Liver (tissue), 3 donors: ENCODE measurements around the gene PIEZO2.
"Not testable (repeated sequence)": the region's sequence is repeated elsewhere in the genome, so short reads cannot be mapped to it uniquely, and the experiment has no call there.

Experiments used
- CTCF ChIP-seq: fragments of 150-350 bp; IDR thresholded peaks from 2 replicates; pipeline ENCODE4 v1.5.1; 2017; ENCODE audit warnings: improper control_type of control experiment, low read depth, low read length; ENCODE audit not compliant: missing input control
- JUND ChIP-seq, 2 donors: IDR thresholded peaks; 2 replicates each; pipeline ENCODE4 v1.6.1; 2016; ENCODE audit warnings: antibody characterized with exemption in 2 of 2
- RAD21 ChIP-seq, 2 donors: IDR thresholded peaks; 2 replicates each; pipeline ENCODE4 v1.6.1; 2016; ENCODE audit warnings: antibody characterized with exemption in 2 of 2, mild to moderate bottlenecking in 2 of 2
- TAF1 ChIP-seq: conservative IDR thresholded peaks from 2 replicates; pipeline ENCODE4 v1.6.1; 2016; ENCODE audit warnings: antibody characterized with exemption, mild to moderate bottlenecking
- YY1 ChIP-seq: IDR thresholded peaks from 2 replicates; pipeline ENCODE4 v1.6.1; 2016; ENCODE audit warnings: antibody characterized with exemption, mild to moderate bottlenecking
- TF ChIP-seq, protein P1 (sequence below): IDR thresholded peaks from 2 replicates; pipeline ENCODE4 v1.6.1; 2016; ENCODE audit warnings: antibody characterized with exemption, mild to moderate bottlenecking
- TF ChIP-seq, protein P2 (sequence below): IDR thresholded peaks from 2 replicates; pipeline ENCODE4 v1.6.1; 2016; ENCODE audit warnings: antibody characterized with exemption
- donor health status: healthy.
- donor health status: healthy.

DNA sequence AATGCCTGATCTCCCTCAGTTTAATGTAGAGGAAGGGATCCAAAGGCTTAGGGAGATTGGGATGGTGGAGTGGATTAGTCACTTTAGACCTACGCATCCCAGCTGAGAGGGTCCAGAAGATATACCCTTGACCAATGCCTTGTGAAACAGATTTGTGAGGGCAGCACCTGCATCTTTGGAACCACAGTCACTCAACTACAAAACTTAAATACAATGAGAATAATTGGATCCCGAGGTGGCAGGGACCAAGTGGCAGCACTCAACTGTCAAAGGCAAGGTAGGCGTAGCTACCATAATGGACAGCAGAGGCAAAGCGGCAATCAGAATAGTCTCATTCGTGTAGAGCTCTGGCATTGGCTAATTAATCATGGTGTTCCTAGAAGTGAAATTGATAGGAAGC is 20.3 kb downstream of the PIEZO2 start:
- TF ChIP-seq CTCF; RAD21 (IDR thresholded peaks at IDR 0.05); JUND (IDR thresholded peaks at IDR 0.05); YY1; TAF1: not testable (repeated sequence)
- TF ChIP-seq, protein P1, sequence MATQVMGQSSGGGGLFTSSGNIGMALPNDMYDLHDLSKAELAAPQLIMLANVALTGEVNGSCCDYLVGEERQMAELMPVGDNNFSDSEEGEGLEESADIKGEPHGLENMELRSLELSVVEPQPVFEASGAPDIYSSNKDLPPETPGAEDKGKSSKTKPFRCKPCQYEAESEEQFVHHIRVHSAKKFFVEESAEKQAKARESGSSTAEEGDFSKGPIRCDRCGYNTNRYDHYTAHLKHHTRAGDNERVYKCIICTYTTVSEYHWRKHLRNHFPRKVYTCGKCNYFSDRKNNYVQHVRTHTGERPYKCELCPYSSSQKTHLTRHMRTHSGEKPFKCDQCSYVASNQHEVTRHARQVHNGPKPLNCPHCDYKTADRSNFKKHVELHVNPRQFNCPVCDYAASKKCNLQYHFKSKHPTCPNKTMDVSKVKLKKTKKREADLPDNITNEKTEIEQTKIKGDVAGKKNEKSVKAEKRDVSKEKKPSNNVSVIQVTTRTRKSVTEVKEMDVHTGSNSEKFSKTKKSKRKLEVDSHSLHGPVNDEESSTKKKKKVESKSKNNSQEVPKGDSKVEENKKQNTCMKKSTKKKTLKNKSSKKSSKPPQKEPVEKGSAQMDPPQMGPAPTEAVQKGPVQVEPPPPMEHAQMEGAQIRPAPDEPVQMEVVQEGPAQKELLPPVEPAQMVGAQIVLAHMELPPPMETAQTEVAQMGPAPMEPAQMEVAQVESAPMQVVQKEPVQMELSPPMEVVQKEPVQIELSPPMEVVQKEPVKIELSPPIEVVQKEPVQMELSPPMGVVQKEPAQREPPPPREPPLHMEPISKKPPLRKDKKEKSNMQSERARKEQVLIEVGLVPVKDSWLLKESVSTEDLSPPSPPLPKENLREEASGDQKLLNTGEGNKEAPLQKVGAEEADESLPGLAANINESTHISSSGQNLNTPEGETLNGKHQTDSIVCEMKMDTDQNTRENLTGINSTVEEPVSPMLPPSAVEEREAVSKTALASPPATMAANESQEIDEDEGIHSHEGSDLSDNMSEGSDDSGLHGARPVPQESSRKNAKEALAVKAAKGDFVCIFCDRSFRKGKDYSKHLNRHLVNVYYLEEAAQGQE = not testable (repeated sequence)
- TF ChIP-seq, protein P2, sequence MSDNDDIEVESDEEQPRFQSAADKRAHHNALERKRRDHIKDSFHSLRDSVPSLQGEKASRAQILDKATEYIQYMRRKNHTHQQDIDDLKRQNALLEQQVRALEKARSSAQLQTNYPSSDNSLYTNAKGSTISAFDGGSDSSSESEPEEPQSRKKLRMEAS = not testable (repeated sequence)
